Upper lobe of left lung (tissue), 4 donors: ENCODE results near the gene TMEM100.
A peak's percentile ranks its signal among the peaks of the same experiment; 100 is the strongest.

ENCODE experiments used
- CTCF ChIP-seq, 6 experiments: fragments of 450-650 bp in 4 of 6; fragments of 200-600 bp in 2 of 6; sonication (generic) in 2 of 6; IDR thresholded peaks; one replicate each; pipeline ENCODE4 v1.5.1; 2016 to 2019; ENCODE audit warnings: antibody characterized with exemption in 6 of 6
- EP300 ChIP-seq, 4 donors: sonication (generic); formaldehyde crosslinking; IDR thresholded peaks; one replicate each; pipeline ENCODE4 v1.5.1; 2017; ENCODE audit warnings: antibody characterized with exemption in 4 of 4, control low read depth in 2 of 4
- POLR2A ChIP-seq, 4 donors: fragments of 450-650 bp; IDR thresholded peaks; one replicate each; pipeline ENCODE4 v1.5.1; 2016 to 2017; ENCODE audit warnings: antibody characterized with exemption in 4 of 4, mild to moderate bottlenecking in 2 of 4
- POLR2AphosphoS5 ChIP-seq, 2 donors: sonication (generic); formaldehyde crosslinking; IDR thresholded peaks; one replicate each; pipeline ENCODE4 v1.5.1; 2017; ENCODE audit warnings: antibody characterized with exemption in 2 of 2

DNA sequence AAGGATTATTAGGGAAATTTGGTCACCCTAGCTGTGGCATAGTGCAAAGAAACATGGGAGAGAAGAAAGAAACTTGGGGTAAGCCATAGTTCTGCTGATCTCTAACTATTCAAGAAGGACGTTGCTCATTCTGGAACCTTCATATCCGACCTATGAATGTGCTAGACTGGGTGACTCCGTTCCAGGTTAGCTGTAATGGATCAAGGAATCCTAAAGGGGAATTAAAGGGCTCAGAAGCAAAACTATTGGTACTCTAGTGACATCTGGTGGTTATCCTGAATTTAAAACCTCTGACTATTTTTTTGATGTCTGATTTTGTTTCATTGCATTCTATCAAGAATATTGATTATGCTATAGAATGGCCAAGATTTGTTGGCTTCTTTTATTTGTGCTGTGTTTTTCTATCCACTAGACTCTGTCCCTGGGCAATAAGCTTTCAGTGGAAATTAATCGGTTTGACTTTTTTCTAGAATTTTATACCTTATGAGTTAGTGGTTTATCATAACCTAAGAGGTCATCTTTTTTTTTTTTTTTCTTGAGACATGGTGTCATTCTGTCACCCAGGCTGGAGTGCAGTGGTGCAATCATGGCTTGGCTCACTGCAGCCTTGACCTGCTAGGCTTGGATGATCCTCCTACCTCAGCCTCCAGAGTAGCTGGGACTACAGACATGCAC, 47.7 kb upstream of the TMEM100 start:
- TF ChIP-seq CTCF (IDR thresholded peaks at IDR 0.05) (peak; percentile 34 to 69 (median 58)), POLR2AphosphoS5 (IDR thresholded peaks at IDR 0.05) (no peak), EP300 (IDR thresholded peaks at IDR 0.05) (no peak), POLR2A (IDR thresholded peaks at IDR 0.05) (no peak)
